Spleen (tissue), 11 donors: ENCODE measurements around the gene CEACAM21. TPM values are rescaled to one million over a fixed set of nuclear protein-coding genes. Genes with fewer than 3 reads are reported as not detected.

ENCODE experiments used
- DNase-seq: peaks from one replicate; pipeline ENCODE4 v3.0.0-alpha.2; 2020
- H3K27ac ChIP-seq, 8 donors: fragments of 200-600 bp; sonication (generic) in 7 of 8; 1 replicate in 4 of 8; 2 replicates in 4 of 8; pipeline versions ENCODE4 v1.5.0 to v1.8.0; 2016 to 2021; ENCODE audit warnings: inconsistent platforms in 4 of 8, mild to moderate bottlenecking in 4 of 8, moderate library complexity in 1 of 8
- H3K27me3 ChIP-seq, 7 donors: fragments of 200-600 bp; sonication (generic) in 6 of 7; replicated peaks in 1 of 7; 1 replicate in 4 of 7; 2 replicates in 3 of 7; pipeline versions ENCODE4 v1.5.0 to v1.8.0; 2016 to 2021; ENCODE audit warnings: inconsistent platforms in 3 of 7, mild to moderate bottlenecking in 1 of 7
- H3K36me3 ChIP-seq, 6 donors: fragments of 200-600 bp; sonication (generic) in 5 of 6; 1 replicate in 4 of 6; 2 replicates in 2 of 6; pipeline versions ENCODE4 v1.5.0 to v1.8.0; 2016 to 2021; ENCODE audit warnings: inconsistent platforms in 2 of 6
- H3K4me1 ChIP-seq, 6 donors: fragments of 200-600 bp; sonication (generic) in 5 of 6; 1 replicate in 3 of 6; 2 replicates in 3 of 6; pipeline versions ENCODE4 v1.5.0 to v1.8.0; 2016 to 2021; ENCODE audit warnings: inconsistent platforms in 3 of 6
- H3K4me3 ChIP-seq, 8 donors: fragments of 200-600 bp; sonication (generic) in 7 of 8; 1 replicate in 4 of 8; 2 replicates in 4 of 8; pipeline versions ENCODE4 v1.5.0 to v1.8.0; 2016 to 2021; ENCODE audit warnings: inconsistent platforms in 4 of 8, mild to moderate bottlenecking in 4 of 8, moderate library complexity in 2 of 8
- H3K9me3 ChIP-seq, 8 donors: fragments of 200-600 bp; sonication (generic) in 7 of 8; 1 replicate in 4 of 8; 2 replicates in 4 of 8; pipeline versions ENCODE4 v1.5.0 to v1.8.0; 2016 to 2021; ENCODE audit warnings: inconsistent platforms in 4 of 8
- POLR2A ChIP-seq, 3 donors: fragments of 450-650 bp; IDR thresholded peaks; one replicate each; pipeline ENCODE4 v1.5.1; 2017; ENCODE audit warnings: antibody characterized with exemption in 3 of 3, mild to moderate bottlenecking in 1 of 3
- POLR2AphosphoS5 ChIP-seq, 3 donors: sonication (generic); formaldehyde crosslinking; IDR thresholded peaks; one replicate each; pipeline ENCODE4 v1.5.1; 2017; ENCODE audit warnings: antibody characterized with exemption in 3 of 3
- WGBS, 5 donors: extraction: QIAGEN DNeasy Blood & Tissue Kit in 3 of 5; methylation state at CpG; one replicate each; pipeline versions ENCODE4 v1.1.5 to v1.1.7; 2013 to 2018; 5-methylcytosine and 5-hydroxymethylcytosine counted together
- intact Hi-C: fragments of 100-400 bp; cut with DNase I; formaldehyde crosslinking; loops from one replicate; pipeline ENCODE4 v1.15.0; 2023; ENCODE audit warnings: low total_unique reads
- polyA plus RNA-seq, 3 donors: library from polyadenylated mRNA; stranded (reverse); fragments of 200-250 nt; gene quantifications; one replicate each; pipeline ENCODE4 v1.2.1, GENCODE V29; 2013
- total RNA-seq, 7 donors: library from RNA; depleted of rRNA in 3 of 7; stranded (reverse); fragments of >200 nt in 3 of 7; fragmentation: NEBNext Ultra II Directional in 4 of 7; extraction: Animal tissue kit (Norgen Biotek cat#: 25700) in 4 of 7; gene quantifications; one replicate each; pipeline versions ENCODE4 v1.1.0 to v1.2.1, GENCODE V29; 2016 to 2021
- TF ChIP-seq, protein P1 (sequence below), 11 experiments: fragments of 200-600 bp in 7 of 11; fragments of 450-650 bp in 4 of 11; sonication (generic) in 4 of 11; IDR thresholded peaks in 8 of 11; conservative IDR thresholded peaks in 3 of 11; 1 replicate in 7 of 11; 2 replicates in 4 of 11; pipeline versions ENCODE4 v1.4.0 to v1.8.0; 2016 to 2021; ENCODE audit warnings: antibody characterized with exemption in 11 of 11, inconsistent platforms in 4 of 11, mild to moderate bottlenecking in 1 of 11
- donor health status: healthy with polysubstance abuse.
- donor health status: DM: no; HTN: no; CAD: no; lungs with moderate emphysema.
- donor health status: DM: no; HTN: no; CAD: no.
- donor health status: Bipolar disorder and iron deficiency.
- donor health status: healthy.
- donor health status: DM: no; HTN: no; CAD: no.
- donor health status: DM: yes; HTN: yes; CAD: no.

CEACAM21 gene
- total and polyA plus RNA-seq, 10 donors: 10.3 to 22.9 (median 19.2) TPM

DNA sequence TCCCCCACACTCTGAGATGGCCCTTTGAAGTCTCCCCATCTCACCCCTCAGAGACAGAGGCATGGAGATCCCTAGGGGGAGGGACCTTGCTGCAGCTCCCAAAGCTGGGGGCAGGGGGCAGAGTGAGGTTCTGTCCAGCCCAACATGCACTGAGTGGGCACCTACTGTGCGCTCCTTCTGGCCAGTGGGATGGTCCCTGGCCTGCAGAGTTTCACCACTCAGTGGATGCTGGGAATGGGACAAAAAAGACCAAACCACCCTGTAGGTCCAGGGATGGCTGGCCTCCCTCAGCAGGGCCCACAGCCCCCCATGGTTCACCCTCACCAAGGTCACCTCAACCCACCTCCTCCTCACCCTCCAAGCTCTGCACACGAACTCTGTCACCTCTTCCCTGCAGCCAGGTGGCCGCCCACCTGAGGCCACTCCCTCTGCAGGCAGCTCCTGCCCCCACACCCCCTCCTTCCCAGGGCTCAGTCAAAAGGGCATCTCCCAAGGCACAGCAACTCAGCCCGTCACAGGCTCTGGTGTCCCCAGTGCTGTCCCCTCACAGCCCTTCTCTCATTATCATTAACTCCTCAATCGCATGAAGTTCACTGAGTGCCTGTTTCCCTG lies 16.1 kb downstream of the CEACAM21 start:
- Histone ChIP-seq H3K27me3 (peaks cover 0 to 25% (median 0%) of the 10 kb centered on the region in 7 donors), H3K9me3 (no peaks in the 10 kb centered on the region), H3K36me3 (peaks cover 0 to 23% (median 0%) of the 10 kb centered on the region in 6 donors), H3K4me1 (peaks cover 0 to 15% (median 9%) of the 10 kb centered on the region in 6 donors), H3K4me3 (no peak overlapping the region), H3K27ac (no peak overlapping the region)
- TF ChIP-seq POLR2A (IDR thresholded peaks at IDR 0.05) (no peak), POLR2AphosphoS5 (IDR thresholded peaks at IDR 0.05) (no peak)
- TF ChIP-seq, protein P1, sequence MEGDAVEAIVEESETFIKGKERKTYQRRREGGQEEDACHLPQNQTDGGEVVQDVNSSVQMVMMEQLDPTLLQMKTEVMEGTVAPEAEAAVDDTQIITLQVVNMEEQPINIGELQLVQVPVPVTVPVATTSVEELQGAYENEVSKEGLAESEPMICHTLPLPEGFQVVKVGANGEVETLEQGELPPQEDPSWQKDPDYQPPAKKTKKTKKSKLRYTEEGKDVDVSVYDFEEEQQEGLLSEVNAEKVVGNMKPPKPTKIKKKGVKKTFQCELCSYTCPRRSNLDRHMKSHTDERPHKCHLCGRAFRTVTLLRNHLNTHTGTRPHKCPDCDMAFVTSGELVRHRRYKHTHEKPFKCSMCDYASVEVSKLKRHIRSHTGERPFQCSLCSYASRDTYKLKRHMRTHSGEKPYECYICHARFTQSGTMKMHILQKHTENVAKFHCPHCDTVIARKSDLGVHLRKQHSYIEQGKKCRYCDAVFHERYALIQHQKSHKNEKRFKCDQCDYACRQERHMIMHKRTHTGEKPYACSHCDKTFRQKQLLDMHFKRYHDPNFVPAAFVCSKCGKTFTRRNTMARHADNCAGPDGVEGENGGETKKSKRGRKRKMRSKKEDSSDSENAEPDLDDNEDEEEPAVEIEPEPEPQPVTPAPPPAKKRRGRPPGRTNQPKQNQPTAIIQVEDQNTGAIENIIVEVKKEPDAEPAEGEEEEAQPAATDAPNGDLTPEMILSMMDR (IDR thresholded peaks at IDR 0.05 in 8 of 11, conservative IDR thresholded peaks at IDR 0.05 in 3 of 11): no peak
- intact Hi-C loops: no loop called here
- 42 to 63% (median 56%) methylated on average over 5 of the region's 5 CpGs for WGBS, 5 donors
- DNase-seq: peak; percentile 56

DNA sequence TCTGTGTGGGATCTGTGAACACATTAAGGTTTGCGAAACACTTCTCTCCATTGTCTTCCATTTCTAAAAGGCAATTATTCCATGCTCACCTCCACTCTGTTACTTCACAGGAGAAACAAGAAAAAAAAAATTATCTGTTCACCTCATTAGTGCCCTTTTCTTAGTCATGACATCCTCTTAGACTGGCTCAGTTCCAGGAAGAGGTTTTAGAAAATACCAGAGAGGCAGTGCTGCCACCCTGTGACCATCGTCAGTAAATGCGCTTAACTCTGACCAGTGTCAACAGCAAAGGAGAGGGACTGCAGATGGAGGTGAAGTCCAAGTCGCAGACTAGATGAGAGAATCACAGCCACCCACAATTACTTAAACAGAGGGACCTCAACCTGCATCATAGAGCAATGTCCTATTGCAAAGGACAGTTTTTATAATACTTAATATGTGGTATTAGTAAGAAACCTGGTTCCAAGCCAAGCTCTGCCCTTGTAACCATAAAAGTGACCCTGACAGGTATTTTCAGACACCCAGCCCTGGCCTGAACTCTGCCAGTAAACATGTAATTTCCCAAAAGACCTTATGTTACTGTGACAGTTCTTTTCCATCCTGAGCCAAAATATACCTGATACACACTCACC lies 19.4 kb downstream of the CEACAM21 start:
- peak; percentile 81 for DNase-seq
- Histone ChIP-seq H3K9me3 (no peaks in the 10 kb centered on the region), H3K4me1 (peaks cover 0 to 27% (median 12%) of the 10 kb centered on the region in 6 donors), H3K27me3 (peaks cover 0 to 29% (median 0%) of the 10 kb centered on the region in 7 donors), H3K36me3 (no peaks in the 10 kb centered on the region), H3K4me3 (no peak overlapping the region), H3K27ac (peak overlapping the region in 4 of 8 donors; percentile 22 to 67 (median 60))
- TF ChIP-seq POLR2A (IDR thresholded peaks at IDR 0.05): no peak
- TF ChIP-seq, protein P1 (IDR thresholded peaks at IDR 0.05 in 8 of 11, conservative IDR thresholded peaks at IDR 0.05 in 3 of 11): peak; percentile 60 to 89 (median 81)
- peak in 1 of 3 donors; percentile 81 for TF ChIP-seq POLR2AphosphoS5 (IDR thresholded peaks at IDR 0.05)
- intact Hi-C loops: no loop called here
- 23 to 27% (median 24%) methylated on average over 4 of the region's 4 CpGs for WGBS, 5 donors

DNA sequence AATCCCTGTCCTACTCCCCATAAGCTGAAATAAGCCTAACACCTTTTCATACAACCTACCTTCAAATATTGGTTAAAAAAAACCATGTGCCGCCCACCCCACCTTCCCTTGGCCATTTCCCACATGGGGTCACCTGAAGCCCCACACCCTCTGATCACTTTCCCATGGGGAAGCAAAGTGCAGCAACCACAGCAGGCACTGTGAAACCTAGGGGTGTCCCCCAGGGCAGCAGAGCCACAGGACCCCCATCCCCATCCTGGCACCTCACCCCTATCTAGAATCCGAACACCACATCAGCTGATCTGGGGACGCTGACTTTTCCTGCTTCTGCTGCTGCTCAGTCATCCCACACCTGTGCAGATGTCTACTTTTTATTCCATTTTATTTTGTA lies 19.9 kb downstream of the CEACAM21 start:
- TF ChIP-seq, protein P1 (IDR thresholded peaks at IDR 0.05 in 8 of 11, conservative IDR thresholded peaks at IDR 0.05 in 3 of 11): no peak
- TF ChIP-seq POLR2AphosphoS5 (IDR thresholded peaks at IDR 0.05) (no peak), POLR2A (IDR thresholded peaks at IDR 0.05) (no peak)
- no peak overlapping the region for H3K4me3 ChIP-seq
- intact Hi-C loops: no loop called here
- no peaks in the 10 kb centered on the region for H3K9me3 ChIP-seq
- peak; percentile 56 for DNase-seq
- no peak overlapping the region for H3K27ac ChIP-seq
- WGBS, 5 donors: 43 to 57% (median 52%) methylated on average over 3 of the region's 3 CpGs
- H3K4me1 ChIP-seq: peaks cover 0 to 27% (median 12%) of the 10 kb centered on the region in 6 donors
- H3K36me3 ChIP-seq: no peaks in the 10 kb centered on the region
- H3K27me3 ChIP-seq: peaks cover 0 to 29% (median 0%) of the 10 kb centered on the region in 7 donors

DNA sequence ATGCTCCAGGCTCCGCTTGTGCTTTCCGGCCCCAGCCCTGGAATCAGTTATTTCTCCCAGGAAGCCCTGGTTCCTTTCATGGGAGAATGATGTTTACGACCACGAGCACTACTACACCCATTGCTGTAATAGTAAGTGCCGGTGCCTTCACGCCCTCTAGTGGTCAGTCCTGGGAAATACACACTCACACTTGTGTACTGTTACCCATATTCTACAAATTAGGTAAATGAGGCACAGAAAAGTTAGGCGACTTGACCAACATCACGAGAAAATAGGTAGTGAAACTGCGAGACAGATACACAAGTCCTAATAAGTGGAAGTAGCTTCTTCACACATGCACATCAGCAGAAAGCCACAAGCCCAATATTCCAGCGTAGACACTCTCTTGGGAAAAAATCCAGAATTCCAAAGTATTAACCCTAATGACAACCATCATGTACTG lies 21.7 kb downstream of the CEACAM21 start:
- TF ChIP-seq POLR2A (IDR thresholded peaks at IDR 0.05) (no peak), POLR2AphosphoS5 (IDR thresholded peaks at IDR 0.05) (no peak)
- TF ChIP-seq, protein P1 (IDR thresholded peaks at IDR 0.05 in 8 of 11, conservative IDR thresholded peaks at IDR 0.05 in 3 of 11): peak; percentile 80 to 95 (median 90)
- peak; percentile 86 for DNase-seq
- no peaks in the 10 kb centered on the region for H3K9me3 ChIP-seq
- intact Hi-C loops: no loop called here
- no peak overlapping the region for H3K27ac ChIP-seq
- WGBS, 5 donors: 7 to 9% (median 8%) methylated on average over 10 of the region's 10 CpGs
- peaks cover 0 to 25% (median 0%) of the 10 kb centered on the region in 7 donors for H3K27me3 ChIP-seq
- no peaks in the 10 kb centered on the region for H3K36me3 ChIP-seq
- H3K4me1 ChIP-seq: peaks cover 0 to 27% (median 12%) of the 10 kb centered on the region in 6 donors
- H3K4me3 ChIP-seq: no peak overlapping the region
